Middle frontal gyrus (tissue), 1 donor: ENCODE data around the gene BCL2L12.
A peak's percentile ranks its signal among the peaks of the same experiment; 100 is the strongest.

Experiments
- DNase-seq: peaks from one replicate; pipeline ENCODE4 v3.0.0-alpha.2; 2015; ENCODE audit warnings: low spot score; ENCODE audit errors: extremely low spot score

The BCL2L12 gene

DNA sequence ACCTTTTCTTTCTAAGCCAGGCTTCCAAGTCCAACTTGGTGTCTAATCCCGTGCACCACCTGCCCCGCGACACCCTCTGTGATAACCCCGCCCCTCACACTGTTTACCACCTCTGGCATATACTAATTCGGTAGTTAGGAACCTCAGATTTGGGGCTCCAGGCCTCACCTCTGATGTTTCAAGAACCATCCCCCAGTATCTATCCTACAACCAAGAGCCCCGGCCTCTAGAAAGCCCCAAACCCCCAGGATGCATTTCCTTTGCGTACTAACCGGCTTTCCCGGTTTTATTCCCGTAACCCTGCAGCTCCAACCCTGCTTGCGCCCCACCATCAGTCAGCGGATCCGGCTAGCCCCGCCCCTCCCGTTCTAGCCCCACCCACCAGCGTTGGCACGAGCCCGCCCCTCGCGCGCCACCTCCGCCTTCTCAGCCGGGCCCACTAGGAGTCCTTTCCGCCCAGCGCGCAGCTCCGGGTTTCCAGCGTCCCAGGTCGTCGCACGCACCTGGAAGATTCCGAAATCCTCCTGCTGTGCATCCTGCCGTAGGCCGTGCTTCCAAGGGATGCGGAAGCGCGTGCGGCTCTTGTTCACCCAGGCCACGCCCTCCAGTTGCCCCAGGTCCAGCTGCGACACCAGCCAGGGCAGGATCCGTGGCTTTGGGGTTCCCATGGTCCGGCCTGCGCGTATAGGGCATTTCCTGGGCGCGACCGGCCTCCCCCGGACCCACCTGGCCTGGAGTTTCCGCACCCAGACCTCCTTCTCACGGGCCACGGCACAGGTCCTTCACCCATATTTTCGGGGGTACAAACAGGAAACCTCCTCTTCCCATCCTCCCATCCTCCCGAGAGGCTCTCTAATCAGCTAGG lies 1.3 kb upstream of the BCL2L12 start:
- peak; percentile 64 for DNase-seq

DNA sequence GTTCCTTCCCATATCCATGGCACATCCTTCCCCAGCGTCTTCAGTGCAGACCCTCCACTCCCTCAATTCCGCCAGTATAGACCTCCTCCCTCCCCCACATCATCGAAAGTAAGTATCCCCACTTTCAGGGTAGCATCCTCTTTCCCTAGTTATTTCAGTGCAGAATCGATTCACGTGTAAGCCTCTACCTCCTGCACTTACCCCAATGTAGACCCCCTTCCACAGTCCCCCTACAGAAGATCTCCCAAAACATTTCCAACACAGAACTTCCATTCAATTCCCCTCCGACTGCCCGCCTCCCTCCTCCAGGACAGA lies 740 bp upstream of the BCL2L12 start:
- no peak for DNase-seq

DNA sequence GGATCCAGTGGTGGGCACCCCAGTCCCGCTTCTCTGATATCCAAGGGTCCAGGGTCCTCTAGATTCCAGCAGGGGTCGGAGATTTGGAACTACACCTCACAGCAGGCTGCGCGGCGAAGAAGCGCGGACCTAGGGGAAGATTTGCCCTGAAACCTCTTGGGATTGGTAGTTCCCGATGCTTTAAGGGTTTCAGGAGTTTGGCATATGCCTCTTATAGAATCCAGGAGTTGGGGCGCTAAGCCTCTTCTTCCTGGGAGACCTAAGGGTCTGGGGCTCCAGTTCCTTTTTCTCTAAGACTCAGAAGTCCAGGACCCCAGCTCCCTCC lies 349 bp downstream of the BCL2L12 start:
- no peak for DNase-seq

DNA sequence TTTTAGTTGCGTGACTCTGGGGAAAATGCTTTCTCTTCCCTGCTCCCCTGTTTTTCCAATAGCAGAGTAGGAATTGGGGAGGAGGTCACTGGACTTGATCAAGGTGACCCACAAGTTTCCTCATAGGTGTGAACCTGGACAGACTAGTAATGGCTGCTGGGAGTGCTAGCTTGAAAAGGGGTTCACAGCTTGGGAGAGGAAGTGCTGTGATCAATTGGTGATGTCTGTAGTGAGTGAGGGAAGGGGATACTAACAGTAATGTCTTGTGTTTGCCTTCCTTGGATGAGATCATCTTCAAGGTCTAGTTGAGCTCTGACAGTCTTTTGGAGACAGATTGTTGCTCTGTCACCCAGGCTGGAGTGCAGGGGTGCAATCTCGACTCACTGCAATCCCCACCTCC lies 1.7 kb downstream of the BCL2L12 start:
- DNase-seq, result no peak

DNA sequence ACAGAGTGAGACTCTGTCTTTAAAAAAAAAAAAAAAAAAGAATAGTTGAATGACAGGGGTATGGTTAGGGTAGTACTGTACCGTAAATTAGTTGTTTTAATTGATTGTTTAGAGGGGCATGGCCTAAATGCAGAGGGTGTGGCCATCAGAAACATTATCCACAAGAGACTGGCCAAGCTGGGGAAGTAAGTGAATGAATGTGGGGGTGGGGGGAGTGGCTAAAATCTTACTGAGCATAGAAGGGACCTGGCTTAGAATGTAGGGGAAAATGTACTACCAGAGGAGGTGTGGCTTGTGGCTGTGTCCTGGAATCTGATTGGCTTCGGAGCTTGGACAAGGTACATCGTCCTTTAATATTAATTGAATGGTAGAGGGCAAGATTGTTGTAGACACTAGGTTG lies 3.8 kb downstream of the BCL2L12 start:
- no peak for DNase-seq

DNA sequence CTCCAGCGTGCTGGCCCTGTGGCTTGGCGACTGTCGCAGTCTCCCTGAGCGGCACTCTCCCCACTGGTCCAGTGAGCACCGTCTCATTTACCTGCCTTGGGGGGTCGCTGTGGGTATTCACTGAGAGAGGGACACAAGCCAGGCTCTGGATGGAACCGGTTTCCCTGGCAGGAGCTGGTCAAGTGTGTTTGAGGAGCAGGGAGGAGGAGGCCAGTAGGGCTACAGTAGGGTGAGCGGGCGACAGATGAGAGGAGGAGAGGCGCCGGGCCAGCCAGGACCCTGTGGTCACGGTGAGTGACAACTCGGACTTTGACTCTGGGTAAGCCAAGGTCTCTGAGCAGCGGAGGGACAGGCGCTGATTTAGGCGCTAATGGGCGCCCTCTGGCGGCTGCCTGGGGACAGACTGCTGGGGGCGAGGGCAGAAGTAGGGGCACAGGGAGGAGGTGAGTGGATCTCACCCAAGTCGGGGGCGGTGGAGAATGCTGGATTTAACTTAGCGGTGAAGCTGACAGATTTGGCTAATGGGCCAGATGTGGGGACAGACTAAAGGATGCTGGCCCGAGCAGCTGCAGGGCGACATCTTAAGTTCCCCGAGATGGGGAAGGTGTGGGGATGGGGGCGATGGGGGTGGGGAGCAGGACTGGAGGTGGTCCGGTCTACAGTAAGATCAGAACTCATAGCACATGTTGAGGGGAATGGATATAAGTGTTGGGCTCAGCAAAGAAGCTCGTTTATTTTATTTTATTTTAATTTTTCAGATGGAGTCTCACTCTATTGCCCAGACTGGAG lies 6.6 kb downstream of the BCL2L12 start:
- DNase-seq, result peak; percentile 40

DNA sequence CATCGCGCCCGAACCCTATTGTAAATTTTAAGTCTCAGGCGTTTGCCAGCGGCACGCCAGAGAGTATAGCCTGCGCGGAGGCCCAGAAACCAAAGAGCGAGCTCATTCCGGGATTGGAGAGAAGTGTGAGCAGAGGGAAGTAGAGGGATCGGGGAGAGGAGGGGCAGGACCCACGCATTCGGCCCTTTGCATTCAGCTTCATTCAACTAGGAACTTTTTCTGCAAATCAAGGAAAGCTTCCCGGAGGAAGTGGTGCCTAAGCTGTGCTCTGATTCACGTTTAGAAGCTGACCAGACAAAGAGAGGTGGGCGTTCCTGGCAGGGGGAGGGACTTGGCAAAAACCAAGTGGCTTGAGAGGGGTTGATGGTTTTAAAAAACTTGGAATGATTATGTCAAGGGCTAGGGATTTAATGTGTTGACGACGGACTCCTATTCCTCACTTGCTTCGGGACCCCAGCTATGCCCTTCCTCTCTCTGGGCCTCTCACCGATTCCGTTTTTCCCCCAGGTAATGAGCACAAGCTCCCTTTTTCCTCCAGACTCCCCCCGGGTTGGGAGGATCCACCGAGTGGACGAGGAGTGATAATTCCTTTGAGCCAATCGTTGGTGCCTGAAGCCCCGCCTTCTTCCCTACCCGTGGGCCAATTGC lies 10.5 kb downstream of the BCL2L12 start:
- peak; percentile 48 for DNase-seq

DNA sequence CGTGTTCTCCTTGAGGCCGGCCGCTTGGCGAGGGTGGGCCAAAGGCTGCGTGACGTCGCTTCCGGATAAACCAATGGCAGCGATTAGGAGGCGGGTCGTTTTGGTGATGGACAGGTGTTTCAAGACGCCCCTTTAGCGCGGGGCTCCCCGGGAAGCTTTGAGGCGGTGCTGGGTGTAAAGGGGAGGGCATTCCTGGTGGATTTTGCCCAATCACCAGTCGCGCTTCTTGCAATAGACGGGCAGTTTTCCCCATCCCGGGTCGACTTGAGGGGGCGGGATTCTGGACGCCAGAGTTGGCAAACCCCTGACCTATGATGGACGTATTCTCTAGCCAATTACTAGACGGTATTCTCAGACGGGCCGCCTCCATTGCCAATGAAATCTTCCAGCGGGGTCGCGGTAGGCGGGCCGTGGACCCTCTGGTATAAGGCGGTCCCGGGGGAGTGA lies 11.1 kb downstream of the BCL2L12 start:
- DNase-seq, result peak; percentile 100

DNA sequence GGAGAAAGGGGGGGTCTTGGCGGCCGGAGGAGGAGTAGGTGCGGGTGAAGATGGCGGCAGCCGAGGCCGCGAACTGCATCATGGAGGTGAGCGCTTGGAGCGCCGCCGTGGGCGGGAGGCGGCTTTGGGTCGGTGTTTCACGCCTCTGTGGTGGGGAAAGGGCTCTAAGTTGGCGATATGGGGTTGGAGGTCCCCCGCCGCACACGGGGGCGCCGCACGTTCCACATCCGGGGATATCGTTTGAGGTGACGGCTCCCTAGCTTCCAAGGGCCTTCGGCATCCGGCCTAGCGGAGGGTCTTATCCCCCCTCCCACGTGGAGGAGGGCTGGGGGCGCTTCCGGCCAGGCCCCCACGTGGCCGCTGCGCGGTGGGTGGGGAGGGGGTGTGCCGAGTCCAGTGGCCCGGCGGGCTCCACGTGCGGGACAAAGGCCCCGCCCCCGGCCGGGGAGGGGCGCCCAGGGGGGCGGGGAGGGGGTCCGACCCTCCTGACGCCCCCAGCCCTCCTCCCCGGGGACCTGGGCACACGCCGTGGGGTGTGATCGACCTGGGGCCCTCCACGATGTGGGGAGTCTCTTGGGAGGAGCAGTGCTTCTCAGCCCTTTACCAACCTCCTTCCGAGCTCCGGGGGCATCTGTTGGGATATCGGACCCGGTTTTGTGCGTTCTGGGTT lies 11.6 kb downstream of the BCL2L12 start, which contains the start of gene PRMT1:
Gene PRMT1 (plus strand): TSS at position 41 of the 670 bp plus-strand sequence. CDS start 10 bp downstream, at position 51.
- DNase-seq, result no peak

DNA sequence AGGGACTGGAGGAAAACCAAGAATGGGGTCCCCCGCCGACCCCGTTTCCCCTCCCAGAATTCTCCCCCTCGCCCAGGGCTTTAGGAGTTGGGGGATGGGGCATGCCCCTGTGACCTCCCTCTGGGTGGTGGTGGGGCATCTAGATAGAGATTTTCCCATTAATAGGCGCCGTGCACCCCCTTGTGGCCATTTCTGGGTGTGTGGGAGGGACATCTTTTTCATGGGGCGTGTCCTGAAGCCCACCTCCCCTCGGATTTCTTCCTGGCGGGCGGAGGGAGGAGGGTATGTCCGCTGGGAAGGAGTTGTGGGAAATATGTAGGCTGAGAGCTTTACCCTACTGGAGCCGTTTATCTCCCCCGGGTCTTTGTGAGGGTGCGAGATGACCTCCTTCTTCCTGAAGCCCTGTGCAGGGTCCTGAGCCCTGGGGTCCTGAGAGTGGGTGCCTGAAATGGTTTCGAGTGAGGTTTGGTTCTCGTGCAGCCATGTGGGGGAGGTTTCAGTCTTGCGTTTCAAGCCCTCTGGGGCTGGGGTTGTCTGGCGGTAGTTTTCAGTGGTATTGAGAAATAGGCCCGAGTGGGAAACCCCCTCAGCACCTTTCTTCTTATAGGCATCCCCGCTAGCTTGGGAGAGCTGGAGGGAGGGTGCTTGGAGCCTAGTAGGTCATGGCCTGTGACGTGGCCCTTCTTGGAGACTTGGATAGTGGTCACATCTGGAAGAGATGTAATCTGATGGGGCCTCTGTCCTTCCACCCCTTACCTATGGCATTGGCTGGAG lies 12.4 kb downstream of the BCL2L12 start:
- DNase-seq, result no peak

DNA sequence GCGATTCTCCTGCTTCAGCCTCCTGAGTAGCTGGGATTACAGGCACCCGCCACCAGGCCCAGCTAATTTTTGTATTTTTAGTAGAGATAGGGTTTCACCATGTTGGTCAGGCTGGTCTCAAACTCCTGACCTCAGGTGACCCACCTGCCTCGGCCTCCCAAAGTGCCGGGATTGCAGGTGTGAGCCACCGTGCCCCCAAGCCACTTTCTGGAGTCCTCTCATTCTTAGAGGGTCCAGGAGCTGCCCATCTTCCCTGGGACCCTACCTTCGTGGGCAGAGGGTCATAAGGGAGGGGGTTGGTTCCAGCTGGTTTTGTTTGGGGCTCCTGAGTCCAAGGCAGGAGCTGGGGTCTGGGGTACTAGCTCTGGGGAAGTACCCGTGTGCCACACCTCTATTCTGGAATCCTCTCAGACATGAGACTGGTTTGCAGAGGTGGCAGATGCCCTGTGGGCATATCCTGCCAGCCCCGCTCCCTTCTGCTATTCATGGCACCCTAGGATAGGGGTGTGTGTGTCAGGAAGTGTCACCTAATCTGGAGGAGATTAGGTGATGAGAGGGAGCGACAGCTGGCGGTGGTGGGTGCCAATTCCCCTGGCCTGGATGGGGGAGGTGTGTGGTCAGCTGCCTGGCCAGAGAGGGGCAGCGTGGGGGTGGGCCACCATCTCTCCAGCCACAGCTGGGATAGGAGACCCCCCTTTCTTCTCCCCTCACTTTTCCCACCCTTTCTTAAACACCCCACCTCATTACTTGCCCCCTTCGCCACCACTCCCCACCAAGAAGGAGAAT lies 13.4 kb downstream of the BCL2L12 start:
- no peak for DNase-seq

DNA sequence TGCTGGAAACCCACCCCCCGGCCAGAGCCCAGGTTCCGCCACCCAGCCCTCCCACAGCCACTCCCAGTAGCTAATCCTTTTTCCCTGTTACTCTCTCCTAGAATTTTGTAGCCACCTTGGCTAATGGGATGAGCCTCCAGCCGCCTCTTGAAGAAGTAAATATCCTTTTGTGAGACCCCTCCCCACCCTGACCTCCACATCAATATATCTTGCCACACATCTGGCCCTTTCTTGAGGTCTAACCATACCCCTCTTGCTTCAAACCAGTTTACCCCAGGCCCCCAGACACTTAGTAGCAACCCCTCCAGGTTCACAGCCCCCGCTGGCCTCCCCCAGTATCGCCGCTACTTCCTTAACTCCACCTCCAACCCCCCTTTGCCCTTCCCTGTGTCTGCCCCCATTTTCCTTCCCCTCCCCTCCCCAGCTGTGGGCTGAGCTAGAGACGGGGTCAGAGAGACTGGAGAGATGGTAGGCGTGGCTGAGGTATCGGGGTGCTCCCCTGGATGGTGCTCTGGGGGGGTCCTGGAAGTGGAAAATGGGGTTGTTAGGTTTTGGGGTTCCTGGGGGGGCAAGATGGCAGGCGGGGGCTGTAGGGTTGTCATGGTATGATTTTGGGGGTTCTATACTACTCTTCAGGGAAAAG lies 14.2 kb downstream of the BCL2L12 start:
- DNase-seq, result no peak

DNA sequence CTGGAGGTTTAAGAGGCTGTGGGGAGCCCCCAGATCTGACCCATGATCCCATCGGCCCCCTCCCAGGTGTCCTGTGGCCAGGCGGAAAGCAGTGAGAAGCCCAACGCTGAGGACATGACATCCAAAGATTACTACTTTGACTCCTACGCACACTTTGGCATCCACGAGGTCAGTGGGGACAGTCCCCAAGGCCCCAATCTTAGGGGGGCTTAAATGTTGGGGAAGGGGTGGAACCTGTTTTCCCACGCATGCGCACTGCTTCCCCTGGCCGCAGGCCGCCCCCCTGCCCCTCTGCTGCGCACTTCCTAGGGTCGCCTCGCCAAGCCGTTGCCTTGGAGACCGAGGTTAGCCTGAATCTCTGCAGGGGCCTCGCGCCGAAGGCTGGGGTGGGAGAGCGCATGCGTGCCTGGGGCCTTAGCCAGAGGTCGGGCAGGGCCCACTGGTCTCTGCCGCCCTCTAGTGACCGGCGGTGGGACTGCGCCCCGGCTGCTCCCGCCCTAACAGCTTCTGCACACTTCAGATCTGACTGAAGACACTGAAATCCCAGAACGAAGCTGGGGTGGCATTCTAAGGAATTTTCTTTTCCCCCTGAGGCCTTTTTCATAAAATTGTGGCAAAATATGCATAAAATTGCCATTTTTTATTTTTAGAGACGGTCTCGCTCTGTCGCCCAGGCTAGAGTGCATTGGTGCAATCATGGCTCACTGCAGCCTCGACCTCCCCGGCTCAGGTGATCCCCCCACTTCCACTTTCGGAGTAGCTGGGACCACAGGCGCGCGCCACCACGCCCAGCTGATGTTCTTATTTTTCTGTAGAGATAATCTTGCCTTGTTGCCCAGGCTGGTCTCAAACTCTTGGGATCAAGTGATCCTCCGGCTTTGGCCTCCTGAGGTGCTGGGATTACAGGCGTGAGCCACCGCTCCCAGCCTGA lies 15.0 kb downstream of the BCL2L12 start:
- DNase-seq, result peak; percentile 73

DNA sequence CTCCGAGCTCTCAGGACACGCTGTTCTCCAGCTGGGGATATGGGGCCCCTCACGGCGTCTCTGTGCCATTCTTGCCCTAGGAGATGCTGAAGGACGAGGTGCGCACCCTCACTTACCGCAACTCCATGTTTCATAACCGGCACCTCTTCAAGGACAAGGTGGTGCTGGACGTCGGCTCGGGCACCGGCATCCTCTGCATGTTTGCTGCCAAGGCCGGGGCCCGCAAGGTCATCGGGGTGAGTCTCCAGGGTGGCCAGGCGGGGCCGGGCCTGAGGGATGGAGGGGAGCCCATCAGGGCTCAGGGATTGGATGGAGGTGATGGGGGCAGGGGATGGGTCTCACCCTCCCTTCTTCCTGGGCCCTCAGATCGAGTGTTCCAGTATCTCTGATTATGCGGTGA lies 16.1 kb downstream of the BCL2L12 start:
- no peak for DNase-seq

DNA sequence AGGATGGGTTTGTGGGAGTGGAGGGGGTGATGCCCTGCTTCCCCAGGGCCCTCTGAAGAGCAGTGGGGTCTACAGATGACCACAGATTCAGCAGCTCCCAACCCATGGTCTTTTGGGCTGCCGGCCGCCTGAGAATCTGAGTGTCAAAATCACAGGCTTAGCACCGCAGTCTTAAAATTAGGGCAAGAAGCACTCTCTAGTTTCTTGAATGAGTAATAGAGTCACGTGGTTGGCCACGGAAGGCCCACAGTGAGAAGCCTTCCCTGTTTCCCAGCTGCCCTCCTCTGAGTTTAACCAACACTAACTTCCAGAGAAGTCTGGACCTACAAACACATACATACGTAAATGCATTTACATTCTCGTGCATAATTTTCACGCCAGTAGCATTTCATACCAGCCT lies 16.5 kb downstream of the BCL2L12 start:
- DNase-seq, result no peak

DNA sequence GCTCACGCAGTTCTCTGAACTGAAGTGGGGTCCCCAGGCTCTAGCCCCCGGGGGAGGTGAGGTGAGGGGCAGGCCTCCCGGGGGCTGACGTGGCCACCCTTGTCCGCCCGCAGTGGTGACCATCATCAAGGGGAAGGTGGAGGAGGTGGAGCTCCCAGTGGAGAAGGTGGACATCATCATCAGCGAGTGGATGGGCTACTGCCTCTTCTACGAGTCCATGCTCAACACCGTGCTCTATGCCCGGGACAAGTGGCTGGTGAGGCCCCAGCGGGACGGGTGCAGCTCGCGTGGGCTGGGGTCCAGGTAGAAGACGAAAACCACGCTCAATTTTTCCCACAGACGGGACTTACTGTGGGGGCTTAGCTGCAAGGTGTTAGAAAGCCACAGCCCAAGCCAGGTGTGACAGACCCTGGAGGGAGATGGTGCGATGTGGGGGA lies 18.1 kb downstream of the BCL2L12 start:
- DNase-seq, result no peak

DNA sequence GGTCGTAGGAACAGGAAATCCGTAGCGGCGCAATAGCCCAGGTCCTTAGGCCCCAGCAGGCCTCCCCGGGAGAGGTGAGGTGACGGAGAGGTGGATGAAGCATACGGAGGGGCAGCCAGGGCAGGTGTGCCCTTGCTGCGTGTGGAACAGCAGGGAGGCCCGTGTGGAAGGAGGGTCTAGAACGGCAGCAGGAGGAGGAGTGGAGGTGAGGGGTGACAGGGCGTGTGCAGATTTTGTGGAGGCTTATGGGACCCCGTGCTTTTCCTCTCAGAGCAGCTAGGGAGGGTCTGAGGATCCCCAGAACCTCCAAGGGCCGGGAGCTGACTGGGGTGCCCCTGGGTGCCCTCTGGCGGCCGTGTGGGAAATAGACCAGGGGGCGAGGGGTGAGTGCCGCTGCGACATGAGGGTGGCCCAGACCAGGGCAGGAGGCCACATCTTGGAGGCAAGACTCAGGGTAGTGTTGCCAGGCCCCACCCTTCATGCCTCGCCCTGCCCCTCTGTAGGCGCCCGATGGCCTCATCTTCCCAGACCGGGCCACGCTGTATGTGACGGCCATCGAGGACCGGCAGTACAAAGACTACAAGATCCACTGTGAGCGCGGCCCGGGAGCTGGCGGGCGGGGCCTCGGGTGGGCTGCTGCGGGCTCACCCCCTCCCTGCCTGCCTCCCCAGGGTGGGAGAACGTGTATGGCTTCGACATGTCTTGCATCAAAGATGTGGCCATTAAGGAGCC lies 18.7 kb downstream of the BCL2L12 start:
- no peak for DNase-seq
